Measurements from ENCODE around the gene PLB1.
"Not testable (repeated sequence)": the region's sequence is repeated elsewhere in the genome, so short reads cannot be mapped to it uniquely, and the experiment has no call there.

PLB1 gene

DNA sequence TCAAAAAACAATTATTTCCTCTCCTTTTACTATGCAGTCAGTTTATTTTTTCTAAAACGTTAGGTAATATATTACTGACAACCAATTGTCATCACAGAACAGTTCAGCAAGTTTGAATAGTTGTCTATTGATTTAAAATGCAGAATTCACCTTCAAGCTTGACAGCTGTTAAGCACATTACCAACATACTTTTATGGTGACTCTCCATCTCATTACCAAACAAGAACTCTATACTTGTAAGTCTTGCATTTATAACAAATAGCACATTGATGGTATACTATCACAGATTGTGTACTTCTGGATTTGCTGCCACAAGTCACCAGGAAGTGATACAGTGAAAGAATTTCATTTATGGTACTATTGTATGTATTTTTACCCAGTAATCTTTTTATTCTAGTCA lies 156.4 kb downstream of the PLB1 start:
- no peak for DNase-seq

DNA sequence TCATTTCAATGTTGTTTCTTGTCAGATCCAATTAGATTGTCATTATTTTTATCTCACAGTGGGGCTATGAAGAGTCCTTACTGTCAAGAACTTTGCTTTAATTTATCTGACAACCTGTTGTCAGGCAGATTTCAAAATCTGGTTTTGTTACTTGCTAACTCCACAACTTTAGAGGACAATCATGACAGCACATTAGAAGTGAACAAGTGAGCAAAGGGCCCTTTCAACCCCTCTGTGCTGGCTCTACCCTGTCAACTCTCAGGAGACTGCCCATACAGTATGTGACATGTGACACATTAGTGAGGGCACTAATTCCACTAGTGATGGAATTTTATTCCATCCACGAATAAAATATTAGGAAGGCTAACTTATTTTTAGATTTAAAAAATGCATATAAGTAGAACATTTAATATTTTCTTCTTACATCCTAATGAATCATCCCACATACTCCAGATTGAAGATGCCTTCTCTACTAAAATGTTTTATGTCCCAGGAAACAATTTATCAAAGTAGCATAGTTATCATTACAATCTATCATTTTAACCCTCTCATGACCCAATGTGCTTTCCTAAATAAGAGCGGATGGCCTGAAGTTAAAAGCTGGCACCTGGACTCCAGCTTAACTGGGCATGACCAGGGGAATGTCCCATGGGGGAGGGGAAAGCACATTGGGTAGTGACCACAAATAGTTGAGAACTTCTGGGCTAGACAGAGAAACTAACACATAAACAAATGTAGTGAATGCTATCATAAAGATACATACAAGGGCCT lies 158.2 kb downstream of the PLB1 start:
- no peak for DNase-seq

DNA sequence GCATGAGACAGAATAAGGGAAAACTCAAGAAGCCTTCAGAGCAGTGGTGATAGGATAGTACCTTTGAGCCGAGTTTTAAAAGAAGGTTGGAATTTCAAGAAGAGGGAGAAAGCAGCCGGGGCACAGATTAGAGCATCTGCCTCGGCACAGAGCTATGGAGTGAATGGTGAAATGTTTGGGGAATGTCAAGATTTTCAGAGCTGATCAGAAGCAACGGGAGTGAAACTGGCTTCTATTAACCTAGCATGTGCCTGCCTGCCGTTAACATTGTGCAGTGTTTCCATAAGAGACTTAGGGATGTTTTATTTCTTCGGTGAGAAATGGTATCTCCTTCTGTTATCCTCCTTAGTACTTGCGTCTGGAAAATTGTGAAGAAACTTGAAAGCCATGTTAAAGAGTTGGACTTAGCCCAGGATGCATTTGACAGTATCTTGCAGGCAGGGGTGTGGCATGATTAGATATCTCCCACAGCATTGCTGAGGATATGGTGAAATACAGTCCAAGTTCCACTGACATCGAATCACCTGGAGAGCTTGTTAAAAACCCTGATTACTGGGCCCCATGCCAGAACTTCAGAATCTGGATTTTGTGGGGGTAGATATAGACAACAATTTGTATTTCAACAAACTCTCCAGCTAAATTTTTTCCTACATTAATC lies 158.9 kb downstream of the PLB1 start:
- DNase-seq = no peak

DNA sequence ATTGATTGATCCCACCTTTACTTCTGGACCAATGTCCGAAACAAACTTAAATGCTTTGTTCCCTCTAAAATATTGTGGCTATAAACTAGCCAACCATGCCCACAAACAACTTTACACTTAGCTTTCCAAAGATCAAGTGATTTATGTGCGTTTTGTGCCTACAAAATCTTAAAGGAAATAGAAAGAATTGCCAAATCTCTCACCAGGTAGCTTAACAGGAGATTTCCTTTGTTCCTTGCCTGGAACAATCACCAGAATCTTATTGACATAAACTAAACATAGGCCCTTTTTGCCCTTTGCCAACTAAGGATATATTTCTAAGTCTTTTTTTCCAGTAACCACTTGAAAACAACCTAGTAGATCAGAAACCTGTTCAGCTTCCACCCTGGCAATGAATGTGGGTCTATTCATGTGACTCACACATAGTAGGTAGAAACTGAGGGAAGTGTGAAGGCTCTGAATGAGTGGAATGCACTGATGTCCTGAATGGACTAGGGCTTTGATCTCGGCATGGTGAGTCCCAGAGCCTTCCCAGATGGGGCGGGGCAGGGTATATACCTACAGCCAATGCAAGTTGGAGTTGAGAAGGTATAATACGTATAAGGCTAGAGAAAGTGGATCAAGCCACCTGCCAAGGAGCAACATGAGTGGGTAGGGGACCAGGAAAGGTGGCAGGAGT lies 161.2 kb downstream of the PLB1 start:
- DNase-seq = no peak

DNA sequence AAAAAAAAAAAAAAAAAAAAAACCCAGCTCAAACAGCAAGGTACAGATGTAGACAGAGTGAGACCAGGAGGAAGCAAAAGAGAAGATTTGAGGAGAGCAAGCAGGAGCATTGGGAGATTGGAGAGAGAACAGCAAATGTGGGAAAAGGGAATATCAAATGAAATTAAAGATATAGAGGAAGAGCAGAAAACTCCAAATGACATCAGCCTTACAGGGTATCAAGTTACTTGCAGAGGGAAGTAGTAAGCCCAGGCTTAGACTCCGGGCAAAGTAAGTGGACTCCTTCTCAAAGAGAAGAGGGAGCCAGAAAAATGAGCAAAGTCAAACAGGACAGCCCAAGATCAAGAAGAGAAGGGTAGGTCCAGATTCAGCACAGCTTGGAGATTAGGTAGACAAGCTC lies 162.5 kb downstream of the PLB1 start:
- DNase-seq = no peak

DNA sequence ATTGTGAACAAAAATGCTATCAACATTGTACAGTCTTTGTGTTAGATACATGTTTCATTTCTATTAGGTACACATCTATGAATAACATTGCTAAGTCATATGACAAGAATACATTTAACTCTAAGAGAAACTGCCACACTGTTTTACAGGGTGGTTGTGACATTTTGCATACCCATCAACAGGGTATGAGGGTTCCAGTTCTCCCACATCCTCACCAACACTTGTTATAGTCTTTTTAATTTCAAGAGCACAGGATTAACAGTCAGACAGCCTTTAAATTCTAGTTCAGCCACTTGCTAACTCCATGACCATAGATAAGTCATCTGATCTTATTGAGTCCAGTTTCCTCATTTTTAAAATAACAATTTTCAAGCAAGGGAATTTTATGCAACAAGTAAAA lies 163.3 kb downstream of the PLB1 start:
- DNase-seq = no peak

DNA sequence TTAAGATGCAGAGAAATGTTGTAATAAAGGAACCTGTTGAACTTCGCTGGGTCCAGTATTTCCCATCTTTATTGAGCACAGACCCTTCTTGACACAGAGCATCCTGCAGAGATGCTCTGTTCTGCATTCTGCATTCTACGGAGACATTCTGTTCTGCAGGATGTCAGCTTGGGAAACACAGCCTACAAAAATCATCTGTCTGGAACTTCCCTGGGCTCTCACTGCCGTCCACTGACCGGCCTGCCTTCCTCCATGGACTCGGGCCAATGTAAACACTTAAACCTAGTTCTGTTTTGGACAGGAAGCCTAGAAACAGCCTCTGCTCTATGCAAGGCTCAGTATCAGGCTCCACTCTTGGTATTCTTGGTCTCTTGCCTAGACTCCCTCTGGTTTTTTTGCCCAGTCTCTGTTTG lies 165.7 kb downstream of the PLB1 start:
- DNase-seq = no peak

DNA sequence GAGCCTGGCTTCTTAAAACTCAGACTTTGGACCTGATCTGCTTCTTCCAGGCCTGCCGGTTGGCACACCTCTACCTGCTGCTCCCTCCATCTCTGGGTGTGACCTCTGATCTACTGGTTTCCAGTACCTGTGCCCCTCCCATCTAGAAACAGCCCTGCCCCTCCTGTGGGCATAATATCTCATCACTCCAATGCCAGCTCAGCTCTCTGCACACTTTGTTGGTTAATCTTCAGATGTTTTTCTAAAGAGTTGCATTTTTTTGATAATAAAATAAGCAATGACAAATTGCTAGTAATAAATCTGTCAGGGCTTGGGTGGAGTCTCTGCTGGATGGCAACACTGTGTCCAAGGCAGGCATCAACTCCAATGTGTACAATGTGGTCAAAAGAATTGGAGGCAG lies 166.2 kb downstream of the PLB1 start:
- DNase-seq = no peak

DNA sequence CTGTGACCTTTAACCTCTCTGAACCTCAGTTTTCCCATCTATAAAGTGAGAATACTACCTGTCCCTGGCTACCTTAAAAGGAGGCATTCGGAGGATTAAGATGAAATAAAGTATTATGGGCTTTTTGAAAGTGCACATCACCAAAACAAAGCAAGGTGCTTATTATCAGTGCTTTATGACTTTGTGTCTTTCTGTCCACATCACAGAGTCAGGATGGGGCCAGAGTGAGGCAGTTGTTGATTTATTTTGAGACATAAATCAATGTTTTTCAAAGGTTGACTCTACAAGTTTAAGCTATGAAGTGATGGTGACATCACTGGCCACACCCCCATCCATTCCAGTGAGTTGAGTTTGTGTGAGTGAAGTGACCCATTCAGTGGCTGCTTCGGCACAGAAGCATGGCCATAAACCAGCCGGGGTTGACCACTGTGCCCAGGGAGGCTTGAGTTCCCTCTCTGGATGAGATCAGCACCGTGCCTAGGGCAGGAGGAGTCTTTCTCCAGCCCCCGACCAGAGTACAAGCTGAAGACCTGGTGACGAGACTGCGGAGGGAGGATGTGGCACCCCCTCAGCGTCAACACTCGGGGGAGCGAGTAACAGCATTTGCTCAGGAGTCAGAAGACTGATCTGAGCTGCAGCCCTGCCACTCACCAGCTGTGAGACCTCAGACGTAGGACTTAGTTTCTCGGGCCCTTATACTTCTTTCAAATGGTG lies 166.8 kb downstream of the PLB1 start:
- no peak for DNase-seq

DNA sequence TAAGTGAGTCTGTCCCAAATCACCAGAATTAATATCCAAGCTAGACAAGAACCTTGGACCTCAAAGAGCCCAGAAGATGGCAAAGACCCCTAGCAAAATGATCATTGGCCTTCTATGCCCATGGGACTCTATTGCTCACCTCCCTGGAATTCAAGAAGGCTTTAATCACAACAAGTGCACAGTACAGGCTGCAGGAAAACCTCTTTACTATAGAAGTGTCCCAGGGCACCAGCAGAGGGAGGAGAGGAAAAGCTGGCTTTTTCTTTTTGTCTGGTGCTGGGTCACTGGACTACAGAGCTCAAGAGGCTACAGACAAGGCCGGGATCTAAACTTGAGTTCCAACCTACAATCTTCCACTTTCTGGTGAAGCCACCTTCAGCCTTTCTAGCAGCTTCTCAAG lies 167.5 kb downstream of the PLB1 start:
- DNase-seq = no peak

DNA sequence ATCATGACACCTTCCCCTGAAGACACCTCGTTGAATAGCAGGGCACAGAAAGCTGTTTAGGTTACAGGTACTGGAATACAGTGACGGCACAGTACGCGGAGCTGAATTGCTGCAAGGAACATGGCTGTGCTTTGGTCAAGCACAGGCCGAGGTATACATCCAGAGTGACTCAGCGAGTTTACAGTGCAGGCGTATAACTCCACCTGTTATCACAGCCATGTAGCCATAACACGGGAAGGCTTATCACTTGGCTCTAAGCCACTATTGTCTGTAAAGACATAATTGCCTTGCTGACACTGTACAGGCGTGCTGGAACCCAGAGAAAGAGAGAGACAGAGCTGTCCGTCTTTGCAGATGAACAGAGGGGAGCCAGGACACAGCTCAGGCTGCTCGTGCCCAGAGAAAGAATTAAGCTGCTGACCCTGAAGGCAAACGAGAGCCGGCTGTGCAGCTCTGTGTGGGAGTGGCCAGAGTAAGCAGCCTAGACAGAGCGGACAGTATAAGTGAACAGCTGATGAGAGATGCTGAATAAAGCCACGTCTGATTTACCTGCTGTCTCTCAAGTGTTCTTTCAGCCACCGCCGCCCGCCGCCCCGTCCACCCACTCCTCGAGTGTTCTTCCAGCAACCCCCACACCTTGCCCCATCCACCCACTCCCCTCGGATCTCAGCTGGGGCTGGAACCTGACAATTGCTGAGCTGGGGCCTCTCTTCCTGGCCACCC lies 168.4 kb downstream of the PLB1 start:
- no peak for DNase-seq

DNA sequence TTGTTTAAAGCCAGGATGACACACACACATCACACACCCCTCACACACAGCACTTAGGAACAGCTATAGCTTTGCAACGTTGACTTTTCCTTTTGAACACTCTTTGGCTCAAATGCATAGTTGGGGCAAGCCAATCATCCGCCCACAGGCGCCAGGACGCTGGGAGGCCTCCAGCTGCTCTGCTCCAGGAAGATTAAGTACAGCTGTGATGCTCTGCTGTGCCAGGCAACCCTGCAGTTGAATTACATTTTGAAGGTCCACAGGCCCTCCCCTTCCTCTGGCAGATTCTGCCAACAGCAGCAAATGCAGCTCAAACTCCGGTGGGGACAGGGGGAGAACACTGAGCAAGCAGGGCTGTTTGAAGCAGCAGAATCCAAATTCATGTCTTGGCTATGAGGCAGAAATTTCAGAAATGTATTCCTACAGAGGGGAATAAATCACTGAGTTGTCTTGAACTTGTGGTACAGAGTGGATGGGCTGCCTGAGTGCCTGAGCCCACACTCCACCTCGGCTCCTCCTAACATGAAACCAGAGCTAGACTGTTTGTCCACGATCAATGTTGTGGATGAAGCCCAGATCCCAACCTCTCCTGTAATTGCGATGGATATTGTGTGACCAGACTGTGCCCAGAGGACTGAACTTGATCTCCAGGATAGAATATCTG lies 169.3 kb downstream of the PLB1 start:
- no peak for DNase-seq

DNA sequence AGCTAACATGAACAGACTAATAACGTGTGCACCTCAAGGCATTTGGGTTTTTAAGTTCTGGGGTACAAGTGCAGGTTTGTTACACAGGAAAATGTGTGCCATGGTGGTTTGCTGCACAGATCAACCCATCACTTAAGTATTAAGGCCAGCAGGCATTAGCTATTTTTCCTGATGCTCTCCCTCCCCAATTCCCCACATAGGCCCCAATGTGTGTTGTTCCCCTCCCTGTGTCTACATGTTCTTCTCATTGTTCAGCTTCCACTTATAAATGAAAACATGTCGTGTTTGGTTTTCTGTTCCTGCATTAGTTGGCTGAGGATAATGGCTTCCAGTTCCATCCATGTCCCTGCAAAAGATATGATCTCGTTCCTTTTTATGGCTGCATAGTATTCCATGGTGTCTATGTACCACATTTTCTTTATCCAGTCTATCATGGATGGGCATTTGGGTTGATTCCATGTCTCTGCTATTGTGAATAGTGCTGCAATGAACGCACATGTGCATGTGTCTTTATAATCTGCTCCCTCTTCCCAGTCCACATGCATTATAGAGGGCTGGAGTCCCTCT lies 170.0 kb downstream of the PLB1 start:
- DNase-seq = not testable (repeated sequence)

DNA sequence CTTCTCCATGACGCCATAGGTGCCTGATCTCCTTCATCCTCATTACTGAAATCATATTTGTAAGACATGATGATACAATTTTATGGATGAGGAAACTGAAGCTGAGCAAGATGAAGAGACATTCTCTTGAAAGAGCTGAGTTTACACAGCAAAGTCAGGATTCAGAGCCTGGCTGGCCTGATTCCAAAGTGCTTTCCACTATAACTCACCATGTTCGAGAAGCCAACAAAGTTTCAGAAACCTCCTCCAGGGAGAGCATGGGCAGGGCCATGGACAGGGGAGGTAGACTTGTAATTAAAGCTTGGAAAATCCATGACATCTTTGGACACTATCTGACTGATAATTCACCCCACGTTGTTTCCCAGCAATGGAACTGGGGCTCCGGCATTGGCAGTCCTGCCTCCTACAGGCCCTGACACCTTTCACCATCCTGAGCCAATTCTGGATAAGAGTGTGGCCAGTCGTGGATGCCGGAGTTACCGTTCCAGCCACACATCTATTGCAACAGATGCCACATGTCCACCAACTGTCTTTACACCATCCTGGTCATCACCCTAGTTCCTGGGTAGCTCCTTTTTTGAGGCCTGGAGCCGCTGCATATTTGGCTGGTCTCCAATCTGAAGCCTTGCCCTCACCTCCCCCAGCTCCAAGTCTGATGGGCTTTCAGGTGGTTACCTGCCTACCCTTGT lies 170.8 kb downstream of the PLB1 start:
- DNase-seq = no peak

DNA sequence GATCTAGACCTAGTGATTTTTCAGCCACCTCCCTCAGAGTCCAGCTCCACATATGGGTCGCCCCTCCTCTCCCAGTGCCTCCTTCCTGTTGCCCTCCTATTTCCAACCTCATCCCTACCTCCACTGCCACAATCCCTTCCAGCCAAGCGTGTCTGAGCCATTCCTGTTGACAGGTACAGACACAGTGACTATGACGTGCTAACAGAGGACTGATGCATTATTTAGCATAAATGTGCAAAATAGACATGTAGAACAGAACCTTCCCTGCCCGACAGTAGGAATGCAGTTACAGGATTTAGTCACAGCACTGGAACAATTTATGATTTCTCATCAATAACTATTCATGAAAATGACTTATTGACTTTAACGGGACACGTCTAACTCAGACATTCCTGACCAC lies 171.4 kb downstream of the PLB1 start:
- no peak for DNase-seq

DNA sequence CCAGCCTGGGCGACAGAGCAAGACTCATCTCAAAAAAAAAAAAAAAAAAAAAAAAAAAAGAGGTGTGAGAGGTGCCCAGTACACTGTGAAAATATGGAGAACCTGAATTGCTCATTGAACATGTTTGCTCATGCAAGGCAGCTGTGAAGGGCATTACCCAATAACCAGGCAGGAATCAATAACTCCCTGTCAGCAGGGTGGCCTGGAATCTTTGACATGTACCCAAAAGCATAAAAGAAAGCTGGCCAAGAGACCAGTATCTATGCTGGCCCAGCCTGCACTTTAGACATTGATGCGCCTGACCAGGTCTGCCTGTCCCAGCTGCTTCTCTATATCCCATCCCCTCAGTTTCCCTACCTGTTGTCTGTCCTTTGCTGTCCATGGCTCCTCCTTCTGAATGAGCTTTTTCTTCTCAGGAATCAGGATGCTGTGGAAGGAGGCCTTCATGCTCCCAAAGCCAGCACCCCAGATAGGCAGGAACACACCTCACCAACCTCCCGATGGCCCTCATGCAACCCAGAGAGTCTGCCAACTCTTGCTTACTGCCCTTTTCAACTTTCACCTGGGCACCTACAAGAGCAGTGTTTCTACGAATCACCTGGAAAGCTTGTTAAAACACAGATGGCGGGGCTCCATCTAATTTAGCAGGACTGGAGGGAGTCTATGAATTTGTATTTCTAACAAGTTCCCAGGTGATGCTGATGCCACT lies 172.4 kb downstream of the PLB1 start:
- no peak for DNase-seq

DNA sequence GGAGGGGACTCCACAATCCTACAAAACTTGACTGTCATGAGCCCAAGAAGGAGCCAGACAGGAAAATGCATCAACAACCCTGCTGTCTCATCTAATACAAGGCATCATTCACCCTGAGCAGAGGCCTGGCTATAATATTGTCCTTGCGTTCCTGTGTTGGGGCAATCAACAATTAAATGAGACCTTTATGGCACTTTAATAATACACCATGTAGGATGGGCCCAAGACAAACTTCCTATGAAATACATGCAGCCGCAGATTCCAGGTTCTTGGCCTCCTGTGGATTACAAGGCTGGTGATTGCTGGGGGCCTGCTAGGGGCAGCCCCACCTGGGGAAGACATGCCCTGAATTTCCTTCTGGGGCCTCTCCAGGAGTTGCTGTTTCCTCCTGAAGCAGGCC lies 173.0 kb downstream of the PLB1 start:
- no peak for DNase-seq

DNA sequence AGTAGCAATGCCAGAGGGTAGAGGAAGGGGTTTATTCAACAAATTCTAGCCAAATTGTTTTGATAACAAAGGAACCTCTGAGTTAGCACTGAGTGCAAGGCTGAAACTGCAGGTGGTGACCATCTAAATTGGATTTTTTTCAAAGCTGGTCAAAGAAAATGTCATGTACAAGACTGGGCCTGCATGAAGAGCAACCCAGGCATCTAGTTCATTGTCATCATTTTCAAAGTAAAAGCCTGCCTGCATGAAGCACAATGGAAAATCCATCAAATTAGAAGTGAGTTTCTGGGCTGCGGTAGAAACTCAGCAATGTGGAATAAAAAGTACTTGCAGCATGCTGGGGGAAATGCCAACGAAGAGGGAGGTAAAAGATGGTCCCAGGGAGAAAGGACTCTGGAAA lies 175.0 kb downstream of the PLB1 start:
- no peak for DNase-seq

DNA sequence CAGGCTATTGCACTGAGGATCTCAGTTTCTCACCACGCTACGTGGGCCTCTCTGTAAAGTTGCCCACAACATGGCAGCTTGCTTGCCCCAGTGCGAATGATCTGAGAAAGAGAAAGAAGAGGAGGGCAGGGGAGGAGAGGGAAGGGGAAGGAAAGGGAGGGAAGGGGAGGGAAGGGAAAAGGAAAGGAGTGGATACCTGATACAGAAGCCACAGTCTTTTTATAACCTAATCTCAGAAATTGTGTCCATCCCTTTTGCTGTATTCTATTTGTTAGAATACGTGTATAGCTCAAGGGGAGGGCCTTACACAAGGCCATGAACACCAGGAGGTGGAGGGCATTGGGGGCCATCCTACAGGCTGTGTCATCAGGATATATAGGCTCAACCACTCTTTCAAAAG lies 177.5 kb downstream of the PLB1 start:
- no peak for DNase-seq

DNA sequence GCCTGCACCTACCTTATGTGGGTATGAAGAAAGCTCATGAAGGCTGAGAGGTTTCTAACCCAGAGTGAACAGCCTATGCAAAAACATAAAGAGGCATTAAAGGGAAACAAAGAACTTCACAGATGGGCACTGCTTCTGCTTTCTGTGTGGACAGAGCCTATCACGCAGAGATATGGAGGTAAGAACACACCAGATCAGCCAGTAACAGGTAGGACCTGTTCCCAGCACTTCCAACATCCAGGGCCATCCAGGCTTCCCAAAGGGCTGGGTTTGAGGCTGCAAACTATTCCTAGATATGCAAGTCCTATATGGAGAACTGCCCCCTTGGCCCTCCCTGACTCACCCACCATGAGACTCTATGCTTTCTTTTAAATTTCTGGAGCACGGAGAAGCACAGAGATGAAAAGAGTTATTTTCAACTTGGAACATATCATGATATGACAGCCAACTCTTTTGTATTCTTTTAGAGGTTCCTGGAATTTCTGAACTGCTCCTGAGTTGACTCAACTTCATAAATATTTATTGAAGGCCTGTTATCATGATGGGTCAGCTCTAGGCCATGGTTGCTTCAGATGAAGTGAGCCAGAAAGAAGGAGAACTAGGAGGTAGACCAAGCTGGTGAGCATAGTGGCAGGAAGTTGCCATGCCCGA lies 178.3 kb downstream of the PLB1 start:
- no peak for DNase-seq
